K562 (cell line): ENCODE measurements around the gene RHBDL3. TPM values are rescaled to one million over a fixed set of nuclear protein-coding genes. Genes with fewer than 3 reads are reported as not detected.

Source experiments
- ARNT ChIP-seq, 2 experiments: fragments of 450-650 bp; IDR thresholded peaks; 2 replicates each; pipeline ENCODE4 v1.6.1; 2016; ENCODE audit warnings: mild to moderate bottlenecking in 1 of 2
- CEBPZ ChIP-seq: fragments of 150-350 bp; IDR thresholded peaks from 2 replicates; pipeline ENCODE4 v1.6.1; 2014; ENCODE audit warnings: low read depth, mild to moderate bottlenecking, low read length, borderline replicate concordance
- E2F1 ChIP-seq: sonication (generic); formaldehyde crosslinking; IDR thresholded peaks from 2 replicates; pipeline ENCODE4 v1.8.1; 2023; ENCODE audit warnings: mild to moderate bottlenecking, missing genetic modification reagents, moderate library complexity
- ELF2 ChIP-seq: fragments of 250-450 bp; sonication (Bioruptor Pico); IDR thresholded peaks from 2 replicates; pipeline ENCODE4 v1.5.0; 2021; ENCODE audit warnings: mild to moderate bottlenecking
- KAT7 ChIP-seq: sonication (generic); formaldehyde crosslinking; IDR thresholded peaks from 2 replicates; pipeline ENCODE4 v1.8.0; 2022; ENCODE audit warnings: missing genetic modification reagents, mild to moderate bottlenecking, borderline replicate concordance
- NFE2 ChIP-seq: IDR thresholded peaks from 2 replicates; pipeline ENCODE4 v1.6.1; 2014; ENCODE audit warnings: antibody characterized with exemption, low read depth
- NFE2L1 ChIP-seq: fragments of 450-650 bp; IDR thresholded peaks from 2 replicates; pipeline ENCODE4 v1.6.1; 2016; ENCODE audit warnings: missing genetic modification characterization, low read depth, mild to moderate bottlenecking, missing compliant biosample characterization, moderate library complexity, borderline replicate concordance
- NR2C2 ChIP-seq, 2 experiments: fragments of 200-800 bp in 1 of 2; sonication (Bioruptor generic) in 1 of 2; sonication (generic) in 1 of 2; formaldehyde crosslinking in 1 of 2; IDR thresholded peaks; 2 replicates each; pipeline versions ENCODE4 v1.6.1 to v1.8.0; 2016 to 2022; ENCODE audit warnings: mild to moderate bottlenecking in 1 of 2, missing compliant biosample characterization in 1 of 2, missing genetic modification characterization in 1 of 2, missing genetic modification reagents in 1 of 2
- RAD21 ChIP-seq, 2 experiments: fragments of 250-450 bp in 1 of 2; fragments of 450-650 bp in 1 of 2; sonication (Bioruptor Pico) in 1 of 2; formaldehyde crosslinking in 1 of 2; IDR thresholded peaks in 1 of 2; conservative IDR thresholded peaks in 1 of 2; 2 replicates each; pipeline versions ENCODE4 v1.4.0 to v1.8.0; 2020 to 2022; ENCODE audit warnings: mild to moderate bottlenecking in 2 of 2, moderate library complexity in 1 of 2
- SRF ChIP-seq, 2 experiments: fragments of 250-450, 450-650 bp in 1 of 2; sonication (Bioruptor Pico) in 1 of 2; sonication (generic) in 1 of 2; formaldehyde crosslinking; IDR thresholded peaks; 2 replicates each; pipeline versions ENCODE4 v1.5.0 to v1.5.1; 2020 to 2022; ENCODE audit warnings: mild to moderate bottlenecking in 1 of 2, missing genetic modification reagents in 1 of 2
- TBL1XR1 ChIP-seq, 2 experiments: IDR thresholded peaks; 2 replicates each; pipeline ENCODE4 v1.6.1; 2012; ENCODE audit warnings: improper control_type of control experiment in 2 of 2, low read length in 2 of 2, mild to moderate bottlenecking in 1 of 2
- TSHZ1 ChIP-seq: fragments of 250-450 bp; sonication (Bioruptor Pico); IDR thresholded peaks from 2 replicates; pipeline ENCODE4 v1.4.0; 2020; ENCODE audit warnings: mild to moderate bottlenecking, moderate library complexity
- YBX1 ChIP-seq: fragments of 450-650 bp; IDR thresholded peaks from 2 replicates; pipeline ENCODE4 v1.7.1; 2016; ENCODE audit warnings: mild to moderate bottlenecking
- ZBTB43 ChIP-seq: sonication (generic); formaldehyde crosslinking; IDR thresholded peaks from 2 replicates; pipeline ENCODE4 v1.8.0; 2023; ENCODE audit warnings: mild to moderate bottlenecking, missing genetic modification reagents
- ZNF140 ChIP-seq: fragments of 250-450 bp; sonication (Bioruptor Pico); IDR thresholded peaks from 2 replicates; pipeline ENCODE4 v1.8.0; 2021; ENCODE audit warnings: moderate library complexity, mild to moderate bottlenecking, inconsistent platforms
- ZNF263 ChIP-seq: sonication (generic); formaldehyde crosslinking; IDR thresholded peaks from 2 replicates; pipeline ENCODE4 v1.8.0; 2022; ENCODE audit warnings: mild to moderate bottlenecking, missing genetic modification reagents, borderline replicate concordance
- polyA plus RNA-seq, 8 experiments: library from polyadenylated mRNA; depleted of rRNA in 4 of 8; stranded (reverse) in 5 of 8; unstranded in 3 of 8; fragments of >200 nt; fragmentation: Nextera tagmentation in 2 of 8; fragmentation: Illumina TruSeq in 1 of 8; extraction: Ambion mirVana in 2 of 8; extraction: Trizol in 1 of 8; gene quantifications; 2 replicates each; pipeline versions ENCODE4 v1.2.1 to v1.2.3, GENCODE V29; 2011 to 2014; ENCODE audit warnings: inconsistent platforms in 1 of 8, missing spikeins in 1 of 8
- total RNA-seq, 7 experiments: library from RNA; depleted of rRNA in 6 of 7; stranded (reverse); fragments of >200 nt in 6 of 7; fragmentation: Illumina TruSeq in 2 of 7; extraction: Trizol in 2 of 7; gene quantifications; 2 replicates each; pipeline versions ENCODE4 v1.2.1 to v1.2.3, GENCODE V29; 2011 to 2021; ENCODE audit warnings: low replicate concordance in 1 of 7
- TF ChIP-seq, protein P1 (sequence below): fragments of 450-650 bp; formaldehyde crosslinking; IDR thresholded peaks from 2 replicates; pipeline ENCODE4 v1.4.0; 2020; ENCODE audit warnings: mild to moderate bottlenecking, moderate library complexity

Gene RHBDL3
- total and polyA plus RNA-seq, 9 of the 15 experiments (the other 6 are each of a cell fraction or from before 2014, with no cell fraction given): 0.06 to 0.31 (median 0.09) TPM; not detected in 4

DNA sequence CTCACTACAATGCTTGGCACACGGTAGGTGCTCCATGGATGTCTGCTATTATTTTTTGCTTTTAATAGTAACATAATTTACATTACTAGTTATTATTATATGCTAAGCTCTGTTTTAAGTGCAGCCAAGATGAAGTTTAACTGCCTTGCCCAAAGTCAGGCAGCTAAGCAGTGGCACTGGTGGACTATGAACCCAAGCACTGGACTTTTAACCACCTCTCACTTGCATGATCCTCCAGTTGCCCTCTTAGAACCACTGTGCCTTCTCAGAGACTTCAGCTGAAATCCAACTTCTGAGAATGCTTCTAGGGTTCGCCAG lies 82.8 kb downstream of the RHBDL3 start (continued):
- no peak for TF ChIP-seq TSHZ1 (CRISPR knock-in tag)
- TF ChIP-seq ZBTB43 (CRISPR knock-in tag): no peak
- TF ChIP-seq ELF2: no peak
- no peak for TF ChIP-seq RAD21 (CRISPR knock-in tag; conservative IDR thresholded peaks at IDR 0.05 in 1 of 2, IDR thresholded peaks at IDR 0.05 in 1 of 2)
- TF ChIP-seq, protein P1, sequence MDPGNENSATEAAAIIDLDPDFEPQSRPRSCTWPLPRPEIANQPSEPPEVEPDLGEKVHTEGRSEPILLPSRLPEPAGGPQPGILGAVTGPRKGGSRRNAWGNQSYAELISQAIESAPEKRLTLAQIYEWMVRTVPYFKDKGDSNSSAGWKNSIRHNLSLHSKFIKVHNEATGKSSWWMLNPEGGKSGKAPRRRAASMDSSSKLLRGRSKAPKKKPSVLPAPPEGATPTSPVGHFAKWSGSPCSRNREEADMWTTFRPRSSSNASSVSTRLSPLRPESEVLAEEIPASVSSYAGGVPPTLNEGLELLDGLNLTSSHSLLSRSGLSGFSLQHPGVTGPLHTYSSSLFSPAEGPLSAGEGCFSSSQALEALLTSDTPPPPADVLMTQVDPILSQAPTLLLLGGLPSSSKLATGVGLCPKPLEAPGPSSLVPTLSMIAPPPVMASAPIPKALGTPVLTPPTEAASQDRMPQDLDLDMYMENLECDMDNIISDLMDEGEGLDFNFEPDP (CRISPR knock-in tag): no peak
- no peak for TF ChIP-seq TBL1XR1 (IDR thresholded peaks at IDR 0.05; ENCODE audit: low read length in 2 of 2)
- no peak for TF ChIP-seq CEBPZ
- no peak for TF ChIP-seq ZNF263 (CRISPR knock-in tag)
- no peak for TF ChIP-seq ZNF140 (CRISPR knock-in tag)
- no peak for TF ChIP-seq YBX1
- no peak for TF ChIP-seq KAT7 (CRISPR knock-in tag)
- no peak for TF ChIP-seq NFE2
- TF ChIP-seq E2F1: no peak
- TF ChIP-seq SRF (CRISPR knock-in tag; IDR thresholded peaks at IDR 0.05): 0 out of 4 replicates have a peak, but pooled peaks of 1 of the 2 experiments have one; percentile 58
- TF ChIP-seq NFE2L1 (tag): no peak
- TF ChIP-seq NR2C2 (CRISPR knock-in tag; IDR thresholded peaks at IDR 0.05): no peak
- TF ChIP-seq NR2C2 (tag; IDR thresholded peaks at IDR 0.05): peak; percentile 11; the same call in 1 of the 2 replicates
- no peak for TF ChIP-seq ARNT (IDR thresholded peaks at IDR 0.05)
